ENCODE measurements around the gene KMT2E.

- TF ChIP-seq USF2 (CRISPR knock-in tag; IDR thresholded peaks at IDR 0.05) (no peak), CTCF (IDR thresholded peaks at IDR 0.05) (no peak), ZNF416 (CRISPR knock-in tag; IDR thresholded peaks at IDR 0.05) (no peak), CREB1 (CRISPR knock-in tag; IDR thresholded peaks at IDR 0.05) (no peak), E2F5 (CRISPR knock-in tag; IDR thresholded peaks at IDR 0.05) (no peak), NR1H2 (CRISPR knock-in tag; IDR thresholded peaks at IDR 0.05) (no peak), ESRRA (CRISPR knock-in tag; IDR thresholded peaks at IDR 0.05; ENCODE audit: borderline replicate concordance) (no peak), CREM (CRISPR knock-in tag; IDR thresholded peaks at IDR 0.05) (no peak), ELF4 (CRISPR knock-in tag; IDR thresholded peaks at IDR 0.05; ENCODE audit: low read depth) (no peak), MAX (CRISPR knock-in tag; IDR thresholded peaks at IDR 0.05) (no peak), PRDM15 (CRISPR knock-in tag; IDR thresholded peaks at IDR 0.05) (no peak), CBFB (CRISPR knock-in tag; IDR thresholded peaks at IDR 0.05; ENCODE audit: low read depth) (no peak), TEAD4 (CRISPR knock-in tag; IDR thresholded peaks at IDR 0.05) (no peak)
These were observed 34.7 kb upstream of the KMT2E start for GRCh38 chr7:104979167-104979841.
